Calu3 (cell line): ENCODE data around the gene KCNH1. TPM values are rescaled to one million over a fixed set of nuclear protein-coding genes. Genes with fewer than 3 reads are reported as not detected.

Experiments
- BruUV-seq: library from RNA; stranded (reverse); fragments of 400-500 nt; replicated peaks from 2 replicates; lab custom pipeline; 2021; lab: Mats Ljungman, UMichigan
- CTCF ChIA-PET: fragments of 300-600 bp; sonication (Branson Sonifier 250); formaldehyde crosslinking; loops from one replicate; lab custom pipeline; 2022; ENCODE audit warnings: antibody characterized with exemption; lab: Charles Lee
- DNase-seq: peaks from one replicate; pipeline ENCODE4 v3.0.0; 2022
- H3K27ac Mint-ChIP-seq: one replicate; pipeline ENCODE4 v1.8.0; 2022; ENCODE audit warnings: mixed read lengths; ENCODE audit not compliant: unreplicated experiment
- H3K27me3 Mint-ChIP-seq: one replicate; pipeline ENCODE4 v1.8.0; 2022; ENCODE audit warnings: mixed read lengths; ENCODE audit not compliant: unreplicated experiment
- H3K36me3 Mint-ChIP-seq: one replicate; pipeline ENCODE4 v1.8.0; 2022; ENCODE audit warnings: mild to moderate bottlenecking, moderate library complexity, mixed read lengths; ENCODE audit not compliant: insufficient read depth, unreplicated experiment
- H3K4me1 Mint-ChIP-seq: one replicate; pipeline ENCODE4 v1.8.0; 2022; ENCODE audit warnings: mild to moderate bottlenecking, low read depth, mixed read lengths; ENCODE audit not compliant: unreplicated experiment
- H3K4me3 Mint-ChIP-seq: one replicate; pipeline ENCODE4 v1.8.0; 2022; ENCODE audit warnings: mild to moderate bottlenecking, low read depth, moderate library complexity, mixed read lengths; ENCODE audit not compliant: unreplicated experiment
- H3K9me3 Mint-ChIP-seq: one replicate; pipeline ENCODE4 v1.8.0; 2022; ENCODE audit warnings: low read depth, mixed read lengths; ENCODE audit not compliant: unreplicated experiment
- intact Hi-C: fragments of 100-400 bp; cut with micrococcal nuclease; formaldehyde crosslinking; loops from one replicate; pipeline ENCODE4 v1.10.0; 2022; ENCODE audit not compliant: unreplicated experiment
- total RNA-seq: library from RNA; stranded (reverse); gene quantifications from 2 replicates; pipeline ENCODE4 v1.2.3, GENCODE V29; 2022
- TF ChIP-seq, protein P1 (sequence below): fragments of 200-600 bp; IDR thresholded peaks from one replicate; pipeline ENCODE4 v1.8.0; 2022; ENCODE audit warnings: antibody characterized with exemption; ENCODE audit not compliant: unreplicated experiment

The KCNH1 gene
- total RNA-seq, 1 experiment from 2014 or later = not detected

DNA sequence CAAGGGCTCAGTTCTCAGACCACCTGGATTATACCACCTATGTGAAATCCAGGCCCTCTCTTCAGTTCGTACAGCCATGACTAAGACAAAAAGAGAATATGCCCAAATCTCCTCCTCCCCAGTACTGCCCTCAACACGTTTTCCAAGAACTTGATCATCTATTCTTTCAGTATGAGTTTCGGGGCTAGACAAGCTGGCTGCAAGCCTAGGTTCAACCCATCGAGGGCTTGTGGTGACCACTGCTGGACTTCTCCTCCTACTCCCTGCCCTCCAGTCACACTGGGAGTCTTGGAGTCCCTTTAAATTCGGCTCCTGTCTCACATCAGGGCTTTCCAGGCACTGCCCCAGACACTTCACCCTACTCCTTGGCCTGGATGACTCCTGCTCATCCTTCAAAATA lies 352.3 kb downstream of the KCNH1 start:
- no TSS peak for BruUV-seq
- DNase-seq = no peak
- H3K4me1 Mint-ChIP-seq = no peaks in the 10 kb centered on the region
- H3K9me3 Mint-ChIP-seq = no peaks in the 10 kb centered on the region
- no peak overlapping the region for H3K4me3 Mint-ChIP-seq
- intact Hi-C loops = no loop called here
- H3K27ac Mint-ChIP-seq = no peak overlapping the region
- H3K27me3 Mint-ChIP-seq = peaks cover 68% of the 10 kb centered on the region
- H3K36me3 Mint-ChIP-seq = no peaks in the 10 kb centered on the region
- TF ChIP-seq, protein P1, sequence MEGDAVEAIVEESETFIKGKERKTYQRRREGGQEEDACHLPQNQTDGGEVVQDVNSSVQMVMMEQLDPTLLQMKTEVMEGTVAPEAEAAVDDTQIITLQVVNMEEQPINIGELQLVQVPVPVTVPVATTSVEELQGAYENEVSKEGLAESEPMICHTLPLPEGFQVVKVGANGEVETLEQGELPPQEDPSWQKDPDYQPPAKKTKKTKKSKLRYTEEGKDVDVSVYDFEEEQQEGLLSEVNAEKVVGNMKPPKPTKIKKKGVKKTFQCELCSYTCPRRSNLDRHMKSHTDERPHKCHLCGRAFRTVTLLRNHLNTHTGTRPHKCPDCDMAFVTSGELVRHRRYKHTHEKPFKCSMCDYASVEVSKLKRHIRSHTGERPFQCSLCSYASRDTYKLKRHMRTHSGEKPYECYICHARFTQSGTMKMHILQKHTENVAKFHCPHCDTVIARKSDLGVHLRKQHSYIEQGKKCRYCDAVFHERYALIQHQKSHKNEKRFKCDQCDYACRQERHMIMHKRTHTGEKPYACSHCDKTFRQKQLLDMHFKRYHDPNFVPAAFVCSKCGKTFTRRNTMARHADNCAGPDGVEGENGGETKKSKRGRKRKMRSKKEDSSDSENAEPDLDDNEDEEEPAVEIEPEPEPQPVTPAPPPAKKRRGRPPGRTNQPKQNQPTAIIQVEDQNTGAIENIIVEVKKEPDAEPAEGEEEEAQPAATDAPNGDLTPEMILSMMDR = no peak
- CTCF ChIA-PET = no interaction called here

DNA sequence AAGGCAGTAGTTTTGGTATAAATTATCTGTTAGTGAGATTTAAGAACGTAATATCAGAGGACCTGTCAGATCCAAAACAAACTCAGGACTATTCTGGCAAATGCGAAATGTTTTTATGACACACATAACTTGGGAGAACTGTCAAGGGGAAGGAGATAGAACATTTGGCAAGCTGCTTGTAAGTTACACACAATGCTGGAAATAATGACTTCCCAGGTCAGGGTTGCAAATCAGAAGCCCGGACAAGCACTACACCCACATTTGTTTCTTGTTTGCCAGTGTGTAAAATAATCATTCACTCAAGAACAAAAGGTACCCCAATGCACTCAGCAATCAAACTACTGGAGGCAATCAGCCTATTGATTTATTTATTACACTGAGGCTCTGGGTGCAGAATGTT lies 354.7 kb downstream of the KCNH1 start:
- H3K36me3 Mint-ChIP-seq = no peaks in the 10 kb centered on the region
- BruUV-seq = no TSS peak
- no peaks in the 10 kb centered on the region for H3K4me1 Mint-ChIP-seq
- no peak overlapping the region for H3K27ac Mint-ChIP-seq
- no peaks in the 10 kb centered on the region for H3K9me3 Mint-ChIP-seq
- no peak overlapping the region for H3K4me3 Mint-ChIP-seq
- CTCF ChIA-PET = no interaction called here
- intact Hi-C loops = no loop called here
- TF ChIP-seq, protein P1 = no peak
- no peak for DNase-seq
- H3K27me3 Mint-ChIP-seq = peaks cover 59% of the 10 kb centered on the region

DNA sequence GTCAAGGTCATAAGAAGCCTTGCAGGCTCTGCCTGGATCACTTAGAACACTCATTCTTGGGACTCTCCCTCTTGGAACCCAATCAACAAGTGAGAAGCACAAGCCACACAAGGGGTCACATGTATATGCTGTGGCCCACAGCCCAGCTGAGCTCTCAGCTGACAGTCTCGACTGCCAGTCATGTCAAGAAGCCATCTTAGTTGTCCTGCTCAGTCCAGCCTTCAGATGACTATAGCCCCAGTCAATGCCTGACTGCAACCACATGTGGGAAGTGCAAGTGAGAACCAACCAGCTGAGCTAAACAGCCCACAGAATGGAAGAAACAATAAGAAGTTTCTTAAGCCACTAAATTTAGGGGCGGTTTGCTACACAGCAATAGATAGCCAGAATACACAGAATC lies 356.0 kb downstream of the KCNH1 start:
- Mint-ChIP-seq H3K4me3 (no peak overlapping the region), H3K27ac (no peak overlapping the region), H3K36me3 (no peaks in the 10 kb centered on the region), H3K9me3 (no peaks in the 10 kb centered on the region), H3K27me3 (peaks cover 66% of the 10 kb centered on the region), H3K4me1 (no peaks in the 10 kb centered on the region)
- TF ChIP-seq, protein P1 = no peak
- DNase-seq = no peak
- CTCF ChIA-PET = no interaction called here
- no TSS peak for BruUV-seq
- intact Hi-C loops = no loop called here

DNA sequence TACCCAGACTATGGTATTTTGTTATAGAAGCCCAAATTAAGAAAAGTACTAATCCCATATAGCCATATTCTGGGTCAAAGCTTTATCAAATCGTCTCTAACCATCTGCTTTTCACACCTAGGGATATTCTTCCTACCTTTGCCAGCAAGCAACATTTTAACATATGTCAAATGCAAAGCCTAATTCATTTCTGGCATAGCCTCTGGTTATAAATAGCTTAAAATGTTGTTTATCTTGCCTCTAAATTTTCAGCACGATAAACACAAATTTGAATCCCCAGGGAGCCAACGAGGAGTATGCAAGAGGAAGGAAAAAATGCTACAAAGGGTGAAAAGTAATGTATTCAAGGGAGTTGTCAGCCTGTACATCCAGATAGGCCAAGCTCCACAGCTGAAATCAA lies 357.2 kb downstream of the KCNH1 start:
- no peaks in the 10 kb centered on the region for H3K4me1 Mint-ChIP-seq
- H3K27me3 Mint-ChIP-seq = peaks cover 57% of the 10 kb centered on the region
- H3K36me3 Mint-ChIP-seq = no peaks in the 10 kb centered on the region
- no peak overlapping the region for H3K27ac Mint-ChIP-seq
- intact Hi-C loops = no loop called here
- DNase-seq = no peak
- BruUV-seq = no TSS peak
- no peak overlapping the region for H3K4me3 Mint-ChIP-seq
- TF ChIP-seq, protein P1 = no peak
- CTCF ChIA-PET = no interaction called here
- no peaks in the 10 kb centered on the region for H3K9me3 Mint-ChIP-seq
